CD14-positive monocyte (primary cell): Measurements from ENCODE around the gene IRS2. TPM values are rescaled to one million over a fixed set of nuclear protein-coding genes. Genes with fewer than 3 reads are reported as not detected.

ENCODE experiments used
- DNase-seq, 3 donors: peaks; one replicate each; pipeline ENCODE4 v3.0.0-alpha.2; 2011 to 2022
- H2AFZ ChIP-seq: 2 replicates; pipeline ENCODE4 v1.6.0; 2012; ENCODE audit warnings: mild to moderate bottlenecking, low read depth, low read length, inconsistent platforms; ENCODE audit not compliant: insufficient read depth, poor library complexity, severe bottlenecking
- H3K27ac ChIP-seq, 2 donors: 1 replicate in 1 of 2; 2 replicates in 1 of 2; pipeline ENCODE4 v1.5.1; 2012 to 2013; ENCODE audit warnings: low read length in 2 of 2, control low read depth in 1 of 2, inconsistent platforms in 1 of 2, low read depth in 1 of 2, mild to moderate bottlenecking in 1 of 2
- H3K27me3 ChIP-seq, 2 donors: one replicate each; pipeline versions ENCODE4 v1.6.0 to v1.6.1; 2011 to 2013; ENCODE audit warnings: low read length in 2 of 2; ENCODE audit not compliant: control insufficient read depth in 2 of 2, insufficient read depth in 2 of 2
- H3K36me3 ChIP-seq, 2 donors: replicated peaks in 1 of 2; 1 replicate in 1 of 2; 2 replicates in 1 of 2; pipeline versions ENCODE4 v1.5.1 to v1.6.1; 2012 to 2013; ENCODE audit warnings: low read length in 2 of 2, control low read depth in 1 of 2, inconsistent platforms in 1 of 2, mild to moderate bottlenecking in 1 of 2; ENCODE audit not compliant: insufficient read depth in 2 of 2, control insufficient read depth in 1 of 2
- H3K4me1 ChIP-seq, 2 donors: 1 replicate in 1 of 2; 2 replicates in 1 of 2; pipeline versions ENCODE4 v1.5.1 to v1.6.1; 2012 to 2013; ENCODE audit warnings: low read length in 2 of 2, control low read depth in 1 of 2, inconsistent platforms in 1 of 2, mild to moderate bottlenecking in 1 of 2, moderate library complexity in 1 of 2; ENCODE audit not compliant: insufficient read depth in 2 of 2, control insufficient read depth in 1 of 2
- H3K4me2 ChIP-seq: replicated peaks from 2 replicates; pipeline ENCODE3; 2012; ENCODE audit warnings: low read length, moderate library complexity, mild to moderate bottlenecking; ENCODE audit not compliant: poor library complexity, severe bottlenecking; ENCODE audit errors: extremely low read depth
- H3K4me3 ChIP-seq, 3 experiments: fragments of 200-600 bp in 1 of 3; sonication (generic) in 1 of 3; replicated peaks in 1 of 3; 1 replicate in 2 of 3; 2 replicates in 1 of 3; pipeline ENCODE4 v1.5.1; 2011 to 2013; ENCODE audit warnings: low read length in 3 of 3, mild to moderate bottlenecking in 3 of 3, control low read depth in 2 of 3, low read depth in 2 of 3, inconsistent platforms in 1 of 3, moderate library complexity in 1 of 3
- H3K79me2 ChIP-seq: 2 replicates; pipeline ENCODE4 v1.6.0; 2012; ENCODE audit warnings: mild to moderate bottlenecking, control low read depth, inconsistent platforms, low read length, moderate library complexity; ENCODE audit not compliant: insufficient read depth
- H3K9ac ChIP-seq: 2 replicates; pipeline ENCODE4 v1.6.0; 2017; ENCODE audit warnings: low read length, mild to moderate bottlenecking; ENCODE audit not compliant: insufficient read depth, poor library complexity, severe bottlenecking
- H3K9me3 ChIP-seq, 2 donors: replicated peaks in 1 of 2; 1 replicate in 1 of 2; 2 replicates in 1 of 2; pipeline versions ENCODE4 v1.5.1 to v1.6.1; 2012 to 2013; ENCODE audit warnings: low read length in 2 of 2, control low read depth in 1 of 2; ENCODE audit not compliant: control insufficient read depth in 1 of 2, insufficient read depth in 1 of 2
- H4K20me1 ChIP-seq: 2 replicates; pipeline ENCODE4 v1.6.0; 2012; ENCODE audit warnings: mild to moderate bottlenecking, low read length, control low read depth, moderate library complexity; ENCODE audit not compliant: insufficient read depth
- H3K27ac Mint-ChIP-seq, 7 donors: one replicate each; pipeline ENCODE4 v1.8.0; 2020; ENCODE audit warnings: mild to moderate bottlenecking in 7 of 7, mixed read lengths in 7 of 7, moderate library complexity in 6 of 7, inconsistent platforms in 2 of 7
- H3K27me3 Mint-ChIP-seq, 3 donors: one replicate each; pipeline ENCODE4 v1.8.0; 2021 to 2022; ENCODE audit warnings: low read depth in 3 of 3, mild to moderate bottlenecking in 3 of 3, mixed read lengths in 3 of 3, moderate library complexity in 3 of 3, inconsistent platforms in 1 of 3
- H3K36me3 Mint-ChIP-seq, 2 donors: one replicate each; pipeline ENCODE4 v1.8.0; 2020; ENCODE audit warnings: mixed read lengths in 2 of 2, inconsistent platforms in 1 of 2, mild to moderate bottlenecking in 1 of 2
- H3K4me1 Mint-ChIP-seq: one replicate; pipeline ENCODE4 v1.8.0; 2020; ENCODE audit warnings: mild to moderate bottlenecking, mixed read lengths
- H3K4me3 Mint-ChIP-seq, 2 donors: one replicate each; pipeline ENCODE4 v1.8.0; 2020; ENCODE audit warnings: mild to moderate bottlenecking in 2 of 2, mixed read lengths in 2 of 2, moderate library complexity in 1 of 2
- H3K9me3 Mint-ChIP-seq, 7 donors: one replicate each; pipeline ENCODE4 v1.8.0; 2020 to 2022; ENCODE audit warnings: mixed read lengths in 7 of 7, mild to moderate bottlenecking in 6 of 7, moderate library complexity in 6 of 7, inconsistent platforms in 2 of 7
- CTCF ChIP-seq: fragments of 200-600 bp; IDR thresholded peaks from one replicate; pipeline ENCODE4 v1.8.0; 2022; ENCODE audit warnings: antibody characterized with exemption, mild to moderate bottlenecking
- WGBS: methylation state at CpG from one replicate; pipeline ENCODE4 v1.1.5; 2013; ENCODE audit warnings: missing lambda C conversion rate; ENCODE audit not compliant: insufficient coverage; 5-methylcytosine and 5-hydroxymethylcytosine counted together
- intact Hi-C, 2 donors: fragments of 100-400 bp; cut with micrococcal nuclease; formaldehyde crosslinking; loops; one replicate each; pipeline versions ENCODE4 v1.15.0 to v1.15.1; 2023
- polyA plus RNA-seq, 3 donors: library from polyadenylated mRNA; depleted of rRNA in 1 of 3; unstranded in 2 of 3; stranded (reverse) in 1 of 3; fragments of 300-500 nt in 2 of 3; fragments of >200 nt in 1 of 3; fragmentation: Illumina TruSeq in 2 of 3; gene quantifications; 1 replicate in 2 of 3; 2 replicates in 1 of 3; pipeline ENCODE4 v1.2.3, GENCODE V29; 2012 to 2021

The IRS2 gene
- polyA plus RNA-seq, 3 donors, result 2.4 to 27.1 (median 3.5) TPM

GRCh38 chr13:109771926-109772325, 14.5 kb downstream of the IRS2 start:
- peaks cover 100% of the 10 kb centered on the region for H4K20me1 ChIP-seq
- peaks cover 40% of the 10 kb centered on the region for H3K4me1 Mint-ChIP-seq

GRCh38 chr13:109770436-109770835, 15.9 kb downstream of the IRS2 start:
- peaks cover 92% of the 10 kb centered on the region for H3K79me2 ChIP-seq
- DNase-seq, result no peak
- no peak overlapping the region for H3K9ac ChIP-seq
- no peak for TF ChIP-seq CTCF
- no peak overlapping the region for H3K4me3 ChIP-seq
- H4K20me1 ChIP-seq, result peaks cover 97% of the 10 kb centered on the region
- Mint-ChIP-seq H3K9me3 (no peaks in the 10 kb centered on the region), H3K36me3 (peaks cover 49 to 73% of the 10 kb centered on the region in 2 donors), H3K27me3 (peaks cover 0 to 5% (median 0%) of the 10 kb centered on the region in 3 donors), H3K27ac (peak overlapping the region in 2 of 7 donors; percentile 50 to 59), H3K4me1 (peaks cover 32% of the 10 kb centered on the region), H3K4me3 (no peak overlapping the region)
- H3K4me1 ChIP-seq, result no peaks in the 10 kb centered on the region
- 100% methylated on average over 4 of the region's 6 CpGs for WGBS
- H2AFZ ChIP-seq, result no peak overlapping the region
- intact Hi-C loops, result loop anchor here in 1 of 2 donors (10.0 kb wide), 1 partner anchor 364 kb away; no protein-coding TSS in a partner anchor
- peaks cover 25 to 78% of the 10 kb centered on the region in 2 donors for H3K36me3 ChIP-seq
- no peaks in the 10 kb centered on the region for H3K27me3 ChIP-seq
- H3K9me3 ChIP-seq, result no peaks in the 10 kb centered on the region
- no peak overlapping the region for H3K27ac ChIP-seq
- no peak overlapping the region for H3K4me2 ChIP-seq

More at GRCh38 chr13:109771926-109772325, 14.5 kb downstream of the IRS2 start:
- Histone ChIP-seq H3K9ac (no peak overlapping the region), H3K9me3 (no peaks in the 10 kb centered on the region), H3K36me3 (peaks cover 25 to 79% of the 10 kb centered on the region in 2 donors), H3K27me3 (no peaks in the 10 kb centered on the region), H3K27ac (no peak overlapping the region), H3K4me1 (peaks cover 0 to 7% of the 10 kb centered on the region in 2 donors), H3K4me2 (no peak overlapping the region), H3K4me3 (no peak overlapping the region), H3K79me2 (peaks cover 100% of the 10 kb centered on the region), H2AFZ (no peak overlapping the region)
- Mint-ChIP-seq H3K27ac (peak overlapping the region in 1 of 7 donors; percentile 72), H3K9me3 (no peaks in the 10 kb centered on the region), H3K4me3 (no peak overlapping the region), H3K36me3 (peaks cover 49 to 79% of the 10 kb centered on the region in 2 donors), H3K27me3 (peaks cover 0 to 2% (median 0%) of the 10 kb centered on the region in 3 donors)
- no peak for TF ChIP-seq CTCF
- DNase-seq, result no peak
- intact Hi-C loops, result loop anchor here in 1 of 2 donors (10.0 kb wide), 1 partner anchor 363 kb away; no protein-coding TSS in a partner anchor
- WGBS, result 89% methylated on average over 14 of the region's 15 CpGs
